ENCODE results near the gene ITPK1. TPM values are rescaled to one million over a fixed set of nuclear protein-coding genes. Genes with fewer than 3 reads are reported as not detected.
"Not testable (repeated sequence)": the region's sequence is repeated elsewhere in the genome, so short reads cannot be mapped to it uniquely, and the experiment has no call there.

The ITPK1 gene
- total RNA-seq, 1 experiment from 2014 or later: 53.2 TPM

GRCh38 chr14:93109572-93110481, 5.9 kb downstream of the ITPK1 start:
- no peak for DNase-seq (ENCODE audit: low read depth)
- in situ Hi-C loops (cut with HindIII; ENCODE audit: low pct_unique_long_range_greater_than_20kb, low sequenced_read_pairs): no loop called here

DNA sequence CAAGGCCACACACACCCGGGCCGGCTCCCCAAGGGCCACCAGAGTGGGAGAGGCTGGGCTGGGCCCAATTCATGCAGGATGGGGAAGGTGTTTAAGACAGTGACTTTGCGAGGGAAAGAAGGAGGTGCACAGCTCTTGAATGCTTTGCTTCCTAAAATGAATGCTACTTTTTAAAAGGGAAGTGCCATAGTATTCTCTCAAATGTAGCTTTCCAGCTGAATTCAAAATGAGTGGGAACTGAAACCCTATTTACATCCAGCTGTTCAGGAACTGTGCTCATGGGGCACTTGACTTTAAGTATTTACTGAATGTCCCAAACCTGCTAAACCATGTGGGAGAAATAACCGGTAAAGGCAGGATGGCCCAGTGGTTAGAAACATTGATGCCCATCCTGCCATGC, 7.6 kb downstream of the ITPK1 start:
- in situ Hi-C loops (cut with HindIII; ENCODE audit: low pct_unique_long_range_greater_than_20kb, low sequenced_read_pairs): no loop called here
- no peak for DNase-seq (ENCODE audit: low read depth)

DNA sequence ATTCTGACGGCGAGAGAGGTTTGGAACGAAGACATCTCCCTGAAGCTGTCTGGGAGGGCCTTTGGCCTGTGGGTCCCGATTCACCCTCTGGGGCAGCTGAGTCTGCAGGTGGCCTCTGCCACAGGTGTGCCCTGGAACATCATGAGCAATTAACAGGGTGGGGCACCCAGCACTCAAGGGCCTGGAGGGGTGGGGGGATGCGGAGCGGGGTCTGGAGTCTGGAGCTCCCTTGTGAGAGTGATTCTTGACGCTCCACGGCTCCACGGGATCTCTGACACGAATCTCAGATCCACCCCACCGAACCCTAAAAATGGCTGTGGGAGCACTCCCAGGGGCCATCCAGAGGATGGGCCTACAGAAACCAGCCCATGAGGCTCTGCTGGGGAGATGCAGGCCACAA, 8.3 kb downstream of the ITPK1 start:
- no peak for DNase-seq (ENCODE audit: low read depth)
- in situ Hi-C loops (cut with HindIII; ENCODE audit: low pct_unique_long_range_greater_than_20kb, low sequenced_read_pairs): no loop called here

DNA sequence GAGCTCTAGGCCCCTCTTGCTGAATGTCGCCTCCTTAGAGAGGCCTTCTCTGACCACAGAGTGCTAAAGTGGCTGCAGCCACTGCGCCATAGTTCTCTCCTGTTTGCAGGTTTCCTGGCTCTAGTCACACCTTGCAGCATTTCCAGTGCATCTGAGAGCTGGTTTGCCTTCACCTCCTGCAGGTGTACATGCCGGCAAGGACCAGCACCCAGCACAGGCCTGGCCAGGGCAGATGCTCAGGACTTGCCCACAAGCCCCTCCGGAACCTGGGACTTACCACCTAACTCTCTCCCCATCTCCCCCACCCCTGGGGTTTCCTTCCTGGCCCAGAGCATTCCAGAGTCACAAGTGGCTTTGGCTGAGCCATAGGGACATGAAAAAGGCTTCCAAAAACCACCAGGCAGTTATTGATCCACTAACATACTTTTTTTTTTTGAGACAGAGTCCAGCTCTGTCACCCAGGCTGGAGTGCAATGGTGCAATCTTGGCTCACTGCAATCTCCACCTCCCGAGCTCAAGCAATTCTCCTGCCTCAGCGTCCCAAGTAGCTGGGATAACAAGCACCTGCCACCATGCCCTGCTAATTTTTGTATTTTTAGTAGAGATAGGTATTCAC, 9.1 kb downstream of the ITPK1 start:
- in situ Hi-C loops (cut with HindIII; ENCODE audit: low pct_unique_long_range_greater_than_20kb, low sequenced_read_pairs): no loop called here
- DNase-seq (ENCODE audit: low read depth): no peak

DNA sequence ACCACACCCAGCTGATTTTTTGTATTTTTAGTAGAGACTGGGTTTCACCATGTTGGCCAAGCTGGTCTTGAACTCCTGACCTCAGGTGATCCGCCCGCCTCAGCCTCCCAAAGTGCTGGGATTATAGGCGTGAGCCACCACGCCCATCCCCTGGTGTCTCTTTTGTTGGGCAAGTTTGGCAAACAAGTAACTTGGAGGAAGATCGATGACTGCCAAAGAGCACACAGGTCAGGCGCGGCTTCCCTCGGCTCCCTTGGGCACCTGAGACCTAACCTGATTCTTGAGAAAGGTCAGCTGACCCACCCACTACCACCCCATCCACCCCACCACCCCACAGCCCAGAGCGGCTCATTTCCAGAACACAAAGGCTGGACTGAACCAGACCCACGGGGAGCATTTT, 9.9 kb downstream of the ITPK1 start:
- in situ Hi-C loops (cut with HindIII; ENCODE audit: low pct_unique_long_range_greater_than_20kb, low sequenced_read_pairs); DNase-seq (ENCODE audit: low read depth): not testable (repeated sequence)

DNA sequence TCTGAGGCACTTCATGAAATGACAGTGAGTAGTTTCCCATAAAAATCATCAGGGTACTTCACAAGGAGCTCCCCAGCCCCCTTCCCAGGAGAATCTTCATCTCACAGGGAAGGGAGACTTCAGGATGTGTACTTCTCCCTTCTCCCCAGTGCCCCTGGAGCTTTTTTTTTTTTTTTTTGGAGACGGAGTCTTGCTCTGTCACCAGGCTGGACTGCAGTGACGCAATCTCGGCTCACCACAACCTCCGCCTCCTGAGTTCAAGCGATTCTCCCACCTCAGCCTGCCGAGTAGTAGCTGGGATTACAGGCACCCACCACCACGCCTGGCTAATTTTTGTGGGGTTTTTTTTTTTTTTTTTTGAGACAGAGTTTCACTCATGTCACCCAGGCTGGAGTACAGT, 10.4 kb downstream of the ITPK1 start:
- no peak for DNase-seq (ENCODE audit: low read depth)
- in situ Hi-C loops (cut with HindIII; ENCODE audit: low pct_unique_long_range_greater_than_20kb, low sequenced_read_pairs): no loop called here

DNA sequence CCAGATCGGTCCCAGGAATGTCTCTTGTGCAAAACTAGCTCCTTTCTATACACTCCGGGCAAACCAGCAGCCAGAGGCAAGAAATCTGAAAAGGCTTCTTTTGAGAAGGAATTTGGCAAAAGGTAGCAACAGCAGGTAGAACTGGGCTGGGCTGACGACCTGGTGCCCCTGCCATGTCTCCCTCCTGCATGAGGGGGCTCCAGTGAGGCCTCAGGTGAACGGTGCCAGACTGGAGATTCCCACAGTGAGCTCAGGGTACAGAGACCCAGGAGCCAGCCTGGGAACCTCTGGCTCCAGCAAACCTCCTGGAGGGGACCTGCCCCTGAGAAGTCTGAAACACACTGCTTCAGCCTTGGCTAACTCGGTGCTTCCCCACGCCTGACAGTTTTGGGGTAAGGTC, 10.8 kb downstream of the ITPK1 start:
- DNase-seq (ENCODE audit: low read depth): no peak
- in situ Hi-C loops (cut with HindIII; ENCODE audit: low pct_unique_long_range_greater_than_20kb, low sequenced_read_pairs): no loop called here

- in situ Hi-C loops (cut with HindIII; ENCODE audit: low pct_unique_long_range_greater_than_20kb, low sequenced_read_pairs): no loop called here
- no peak for DNase-seq (ENCODE audit: low read depth)
These were observed 12.2 kb downstream of the ITPK1 start for GRCh38 chr14:93103392-93104080.

- DNase-seq (ENCODE audit: low read depth): no peak
- in situ Hi-C loops (cut with HindIII; ENCODE audit: low pct_unique_long_range_greater_than_20kb, low sequenced_read_pairs): no loop called here
These were observed 13.6 kb downstream of the ITPK1 start for GRCh38 chr14:93102141-93102540.

DNA sequence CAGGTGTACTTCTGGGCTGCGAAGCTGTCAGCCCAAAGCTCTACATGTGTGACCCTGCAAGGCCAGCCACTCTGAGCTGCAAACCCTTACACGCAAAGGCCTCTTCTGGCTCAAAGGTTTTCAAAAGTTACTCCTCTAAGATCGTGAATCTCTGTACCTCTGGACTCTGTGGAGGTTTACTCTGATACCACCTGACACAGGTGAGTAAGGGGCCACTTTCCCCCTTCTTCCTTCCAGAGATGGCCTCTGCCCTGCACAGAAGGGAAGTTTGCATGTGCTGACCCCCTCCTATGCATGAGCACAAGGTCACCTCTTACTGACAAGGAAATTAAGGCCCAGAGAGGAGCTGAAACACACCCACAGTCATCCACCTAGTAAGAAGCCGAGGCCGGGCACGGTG, 14.5 kb downstream of the ITPK1 start:
- DNase-seq (ENCODE audit: low read depth): no peak
- in situ Hi-C loops (cut with HindIII; ENCODE audit: low pct_unique_long_range_greater_than_20kb, low sequenced_read_pairs): no loop called here

DNA sequence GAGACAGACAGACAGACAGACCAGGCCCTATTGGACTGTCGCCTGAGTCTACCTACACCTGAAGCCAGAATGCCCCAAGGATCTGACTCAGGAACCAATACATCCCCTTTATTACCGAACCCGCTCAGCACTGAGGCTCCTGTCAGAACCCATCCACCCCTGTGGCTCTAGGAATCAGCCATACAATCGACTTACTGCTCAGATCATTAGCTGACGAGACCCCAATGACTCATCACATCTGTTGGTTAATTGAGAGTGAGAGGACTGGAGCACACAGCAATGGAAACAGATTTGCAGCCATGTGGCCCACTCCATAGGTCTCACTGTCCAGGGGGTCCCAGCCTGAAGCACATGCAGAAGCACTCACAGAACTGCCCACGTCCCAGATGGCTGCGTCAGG, 15.2 kb downstream of the ITPK1 start:
- in situ Hi-C loops (cut with HindIII; ENCODE audit: low pct_unique_long_range_greater_than_20kb, low sequenced_read_pairs): no loop called here
- no peak for DNase-seq (ENCODE audit: low read depth)

DNA sequence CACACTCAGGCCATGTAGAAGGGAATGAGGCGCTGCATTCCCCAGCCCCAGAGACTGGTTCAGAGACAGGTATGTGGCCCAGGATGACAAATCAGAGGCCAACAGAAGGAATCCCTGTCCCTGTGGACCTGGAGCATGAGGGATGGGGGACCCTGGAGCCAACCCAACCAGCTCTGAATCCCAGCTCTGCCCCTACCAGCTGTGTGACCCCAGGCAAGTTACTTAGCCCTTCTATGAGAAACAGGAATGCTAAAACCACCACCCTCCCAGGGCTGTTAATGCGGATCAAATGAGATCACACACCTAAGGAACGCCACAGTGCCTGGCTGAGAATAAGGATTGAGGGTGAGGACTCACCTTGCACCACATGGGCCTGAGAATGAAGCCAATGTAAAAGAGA, 15.6 kb downstream of the ITPK1 start:
- DNase-seq (ENCODE audit: low read depth): no peak
- in situ Hi-C loops (cut with HindIII; ENCODE audit: low pct_unique_long_range_greater_than_20kb, low sequenced_read_pairs): no loop called here

- DNase-seq (ENCODE audit: low read depth): no peak
- in situ Hi-C loops (cut with HindIII; ENCODE audit: low pct_unique_long_range_greater_than_20kb, low sequenced_read_pairs): no loop called here
These were observed 16.1 kb downstream of the ITPK1 start for GRCh38 chr14:93099643-93100042.

- in situ Hi-C loops (cut with HindIII; ENCODE audit: low pct_unique_long_range_greater_than_20kb, low sequenced_read_pairs): no loop called here
- DNase-seq (ENCODE audit: low read depth): no peak
These were observed 16.5 kb downstream of the ITPK1 start for GRCh38 chr14:93099196-93099595.

GRCh38 chr14:93096691-93097322, 18.9 kb downstream of the ITPK1 start:
- DNase-seq (ENCODE audit: low read depth): no peak
- in situ Hi-C loops (cut with HindIII; ENCODE audit: low pct_unique_long_range_greater_than_20kb, low sequenced_read_pairs): no loop called here

DNA sequence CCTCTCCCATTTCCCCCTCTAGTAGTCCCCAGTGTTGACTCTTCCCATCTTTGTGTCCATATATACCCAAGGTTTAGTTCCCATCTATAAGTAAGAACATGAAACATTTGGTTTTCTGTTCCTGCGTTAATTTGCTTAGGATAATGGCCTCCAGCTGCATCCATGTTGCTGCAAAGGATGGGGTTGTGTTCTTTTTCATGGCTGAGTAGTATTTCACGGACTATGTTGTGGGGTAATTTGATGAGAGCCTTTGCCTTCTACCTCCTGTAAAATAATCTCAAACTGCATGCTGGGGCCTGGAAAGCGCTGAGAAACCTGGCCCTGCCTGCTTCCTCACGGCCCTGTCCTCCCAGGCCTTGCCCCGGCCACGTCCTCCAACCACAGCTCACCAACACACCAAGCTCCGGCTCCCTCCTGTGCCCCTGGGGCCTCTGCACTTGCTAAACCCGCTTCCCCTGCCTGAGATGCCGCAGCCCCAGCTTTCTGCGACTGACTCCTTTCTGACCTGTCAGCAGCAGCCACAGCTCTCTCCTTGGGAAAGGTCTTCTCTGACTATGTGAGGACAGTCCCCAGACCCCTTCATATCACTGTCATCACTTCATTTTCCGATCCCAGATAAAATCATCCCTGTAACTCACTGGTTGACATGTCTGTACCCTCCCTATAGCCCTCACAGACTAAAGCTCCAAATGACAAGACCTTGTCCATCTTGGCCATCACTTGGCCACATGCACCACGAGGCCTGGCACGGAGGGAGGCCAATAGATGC, 19.8 kb downstream of the ITPK1 start:
- in situ Hi-C loops (cut with HindIII; ENCODE audit: low pct_unique_long_range_greater_than_20kb, low sequenced_read_pairs): no loop called here
- DNase-seq (ENCODE audit: low read depth): no peak

DNA sequence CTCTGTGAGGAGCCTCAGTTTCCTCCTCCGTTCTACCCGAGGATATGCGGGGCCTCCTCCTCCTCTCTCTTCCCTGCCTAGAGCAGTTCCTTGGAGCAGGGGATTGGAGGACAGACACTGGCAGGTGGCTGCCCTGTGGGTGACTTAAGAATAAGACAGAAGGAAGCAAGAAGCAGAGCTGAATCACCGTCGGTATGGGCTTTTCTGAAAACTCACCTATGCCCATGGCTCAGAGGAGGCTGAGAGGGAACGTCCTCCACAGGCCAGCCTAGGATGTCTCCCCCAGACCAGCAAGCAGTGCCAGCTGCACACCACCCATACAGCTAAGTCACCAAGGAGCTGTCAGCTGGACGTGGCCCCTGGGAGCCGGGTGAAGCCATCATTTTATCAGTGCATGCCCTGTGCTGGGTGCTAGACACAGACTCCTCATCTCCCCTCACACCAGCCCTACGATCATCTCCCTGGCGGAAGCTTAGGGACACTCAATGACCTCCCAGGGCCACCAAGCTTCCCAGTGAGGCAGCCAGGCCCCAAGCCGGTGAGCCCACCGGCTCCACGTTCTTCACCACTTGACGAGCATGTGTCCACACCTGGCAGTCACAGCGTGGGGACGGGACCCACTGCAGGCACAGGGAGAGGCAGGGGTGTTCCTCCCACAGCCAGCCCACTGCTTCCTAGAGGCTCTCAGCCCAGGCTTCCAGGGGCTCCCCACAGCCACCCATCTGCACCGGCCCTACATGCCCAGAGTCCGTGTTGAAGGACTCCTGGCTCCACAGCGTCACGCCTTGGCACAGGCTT, 21.4 kb downstream of the ITPK1 start:
- no peak for DNase-seq (ENCODE audit: low read depth)
- in situ Hi-C loops (cut with HindIII; ENCODE audit: low pct_unique_long_range_greater_than_20kb, low sequenced_read_pairs): no loop called here

Measured in Caki2 (cell line).